LNCaP clone FGC (cell line): ENCODE results near the gene DDX3X.
"Not testable (repeated sequence)": the region's sequence is repeated elsewhere in the genome, so short reads cannot be mapped to it uniquely, and the experiment has no call there.

Source experiments
- DNase-seq: peaks from one replicate; pipeline ENCODE4 v3.0.0-alpha.2; 2011; ENCODE audit warnings: low read depth
- H3K4me3 ChIP-seq: 2 replicates; pipeline ENCODE4 v1.5.1; 2011; ENCODE audit warnings: mild to moderate bottlenecking, low read depth, low read length, control low read depth
- CTCF ChIP-seq: IDR thresholded peaks from 2 replicates; pipeline ENCODE4 v1.5.1; 2012; ENCODE audit warnings: mild to moderate bottlenecking; ENCODE audit not compliant: control insufficient read depth, insufficient read depth; ENCODE audit errors: extremely low read depth

The DDX3X gene

DNA sequence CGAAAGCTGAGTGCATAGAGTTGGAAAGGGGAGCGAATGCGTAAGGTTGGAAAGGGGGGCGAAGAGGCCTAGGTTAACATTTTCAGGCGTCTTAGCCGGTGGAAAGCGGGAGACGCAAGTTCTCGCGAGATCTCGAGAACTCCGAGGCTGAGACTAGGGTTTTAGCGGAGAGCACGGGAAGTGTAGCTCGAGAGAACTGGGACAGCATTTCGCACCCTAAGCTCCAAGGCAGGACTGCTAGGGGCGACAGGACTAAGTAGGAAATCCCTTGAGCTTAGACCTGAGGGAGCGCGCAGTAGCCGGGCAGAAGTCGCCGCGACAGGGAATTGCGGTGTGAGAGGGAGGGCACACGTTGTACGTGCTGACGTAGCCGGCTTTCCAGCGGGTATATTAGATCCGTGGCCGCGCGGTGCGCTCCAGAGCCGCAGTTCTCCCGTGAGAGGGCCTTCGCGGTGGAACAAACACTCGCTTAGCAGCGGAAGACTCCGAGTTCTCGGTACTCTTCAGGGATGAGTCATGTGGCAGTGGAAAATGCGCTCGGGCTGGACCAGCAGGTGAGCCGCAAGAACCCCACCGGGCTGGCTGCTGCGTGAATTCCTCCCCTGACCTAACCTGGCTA is at the start of gene DDX3X:
Gene DDX3X, plus strand, starts transcription at position 419 of the 619 bp plus-strand sequence. Its CDS starts 91 bp downstream, at position 510.
- TF ChIP-seq CTCF, result no peak
- DNase-seq, result peak; percentile 67

GRCh38 chrX:41285928-41286327 is 48.0 kb upstream of the DDX3X start:
- H3K4me3 ChIP-seq, result not testable (repeated sequence)

More for the DNA sequence above, at the start of gene DDX3X:
- H3K4me3 ChIP-seq, result peak within 1 kb of the TSS; percentile 94

GRCh38 chrX:41288641-41289040 is 45.3 kb upstream of the DDX3X start:
- TF ChIP-seq CTCF, result no peak
- DNase-seq, result no peak
- no peak overlapping the region for H3K4me3 ChIP-seq

More at GRCh38 chrX:41285928-41286327, 48.0 kb upstream of the DDX3X start:
- DNase-seq, result not testable (repeated sequence)

DNA sequence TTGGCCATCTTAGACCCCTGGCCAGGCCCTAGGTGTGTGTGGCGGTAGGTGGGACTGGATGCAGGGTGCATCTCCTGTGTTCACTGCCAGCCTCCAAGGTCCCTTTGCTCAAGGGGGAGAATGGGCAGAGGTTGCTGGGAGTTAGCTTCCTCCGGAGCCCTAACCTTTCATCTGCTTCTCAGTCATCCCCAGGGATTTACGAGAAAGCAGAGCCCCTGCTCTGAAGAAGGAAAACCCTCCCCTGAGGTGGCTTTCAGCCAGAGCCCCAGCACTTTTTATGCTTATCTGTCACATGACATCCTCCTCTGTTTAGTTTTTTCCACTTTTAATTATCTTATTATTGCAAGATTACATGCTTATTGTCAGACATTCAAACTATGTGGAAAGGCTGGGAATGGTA is 44.9 kb upstream of the DDX3X start:
- no peak overlapping the region for H3K4me3 ChIP-seq
- no peak for DNase-seq
- TF ChIP-seq CTCF, result no peak

DNA sequence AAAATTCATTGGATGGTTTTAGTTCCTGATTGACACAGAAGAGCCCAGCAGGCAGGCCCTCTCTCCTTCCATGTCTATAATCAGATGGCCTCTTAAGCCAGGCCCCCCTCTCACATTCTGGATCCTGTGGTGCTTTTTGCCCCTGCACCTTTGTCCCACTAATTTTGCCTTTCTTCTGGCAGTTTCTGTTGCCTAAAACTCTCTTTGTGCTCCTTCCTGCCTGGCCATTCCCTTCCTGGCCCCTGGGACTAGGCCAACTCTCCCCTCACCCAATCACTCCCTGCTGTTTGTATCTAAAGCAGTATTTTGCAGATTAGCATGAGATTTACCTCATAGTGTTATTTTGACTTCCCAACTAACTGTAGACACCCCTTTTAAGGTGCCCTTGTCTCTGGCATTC is 42.7 kb upstream of the DDX3X start:
- no peak overlapping the region for H3K4me3 ChIP-seq
- no peak for TF ChIP-seq CTCF
- DNase-seq, result no peak

DNA sequence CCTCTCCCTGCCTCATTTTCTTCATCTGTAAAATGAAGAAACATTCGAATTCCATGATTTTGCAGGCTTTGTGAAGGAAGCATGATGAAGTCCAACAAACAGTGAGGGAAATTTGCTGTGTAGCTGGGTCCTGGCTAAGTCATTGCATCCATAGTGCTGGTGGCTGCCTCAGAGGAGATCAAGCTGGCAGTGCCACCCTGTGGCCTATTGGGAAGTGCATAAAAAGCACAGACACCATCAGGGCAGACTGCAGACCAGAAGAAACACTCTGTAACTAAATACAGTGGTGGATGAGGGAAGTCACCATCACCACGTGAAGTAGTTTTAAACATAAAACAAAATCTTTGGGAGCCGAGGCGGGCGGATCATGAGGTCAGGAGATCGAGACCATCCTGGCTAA is 40.7 kb upstream of the DDX3X start:
- no peak for DNase-seq
- TF ChIP-seq CTCF, result peak; percentile 36
- H3K4me3 ChIP-seq, result no peak overlapping the region

- no peak for TF ChIP-seq CTCF
- DNase-seq, result no peak
- no peak overlapping the region for H3K4me3 ChIP-seq
These were observed 33.1 kb upstream of the DDX3X start for GRCh38 chrX:41300758-41301437.
